Measurements from ENCODE around the gene STOML1. TPM values are rescaled to one million over a fixed set of nuclear protein-coding genes. Genes with fewer than 3 reads are reported as not detected.
A peak's percentile ranks its signal among the peaks of the same experiment; 100 is the strongest.

STOML1 gene
- total RNA-seq, 1 experiment from 2014 or later: 2.5 TPM

GRCh38 chr15:73946046-73946721 lies 45.9 kb downstream of the STOML1 start:
- Histone ChIP-seq H2BK20ac (ENCODE audit: low read depth, low read length, poor library complexity, severe bottlenecking) (no peak overlapping the region), H3K79me1 (ENCODE audit: insufficient read depth, low read depth, low read length, poor library complexity, severe bottlenecking) (no peaks in the 10 kb centered on the region), H3T11ph (ENCODE audit: low read length) (no peak overlapping the region), H2AFZ (ENCODE audit: low read length) (no peak overlapping the region), H2BK12ac (ENCODE audit: insufficient read length, low read depth, low read length) (no peak overlapping the region), H4K91ac (ENCODE audit: insufficient read length, low read depth, low read length) (no peak overlapping the region), H3K23me2 (ENCODE audit: insufficient read length, low read depth, low read length, poor library complexity, severe bottlenecking) (no peaks in the 10 kb centered on the region), H3K9ac (ENCODE audit: extremely low read depth, insufficient read length, low read length) (no peak overlapping the region), H3K27ac (ENCODE audit: insufficient read length, low read depth, low read length) (no peak overlapping the region), H2BK5ac (ENCODE audit: insufficient read length, low read length) (no peak overlapping the region), H2BK120ac (ENCODE audit: low read depth, low read length, poor library complexity, severe bottlenecking) (no peak overlapping the region), H4K8ac (replicated peaks; ENCODE audit: insufficient read length, low read depth, low read length) (no peak overlapping the region), H3K4me2 (ENCODE audit: insufficient read depth, insufficient read length, low read length) (no peak overlapping the region), H3K14ac (ENCODE audit: insufficient read depth, low read length) (no peak overlapping the region; the same call in 1 of the 2 replicates), H3K79me2 (ENCODE audit: insufficient read depth, low read length) (no peaks in the 10 kb centered on the region), H4K20me1 (ENCODE audit: control insufficient read depth, insufficient read depth, insufficient read length) (no peaks in the 10 kb centered on the region), H3K4ac (ENCODE audit: low read depth, low read length) (no peak overlapping the region), H2BK15ac (ENCODE audit: low read depth, low read length) (no peak overlapping the region), H4K5ac (ENCODE audit: insufficient read length, low read depth, low read length) (no peak overlapping the region), H3K4me1 (ENCODE audit: insufficient read depth, low read length) (no peaks in the 10 kb centered on the region), H2AK5ac (ENCODE audit: insufficient read length, low read length) (no peak overlapping the region), H3K9me3 (ENCODE audit: control insufficient read depth, low read depth, low read length) (no peaks in the 10 kb centered on the region), H3K18ac (ENCODE audit: insufficient read length, low read depth, low read length) (no peak overlapping the region), H3K56ac (ENCODE audit: insufficient read length, low read depth, low read length) (no peak overlapping the region), H3K23ac (ENCODE audit: insufficient read length, low read depth, low read length) (no peak overlapping the region), H3K27me3 (ENCODE audit: insufficient read depth, low read length) (no peaks in the 10 kb centered on the region)
- Mint-ChIP-seq H3K4me1 (peaks cover 5 to 9% of the 10 kb centered on the region in 2 experiments), H3K27me3 (ENCODE audit: low read depth) (peaks cover 12% of the 10 kb centered on the region), H3K4me3 (no peak overlapping the region), H3K9me3 (no peaks in the 10 kb centered on the region), H3K27ac (peak overlapping the region in 1 of 3 experiments; percentile 34; a peak in 1 of 7 replicates), H3K36me3 (ENCODE audit: insufficient read depth in 1 of 3, low read depth in 3 of 3) (no peaks in the 10 kb centered on the region; a peak in 1 of 7 replicates)
- no peak for TF ChIP-seq CTCF (conservative IDR thresholded peaks at IDR 0.05)
- no peak for DNase-seq
- WGBS (ENCODE audit: extremely low coverage, insufficient read length, low lambda C conversion rate): no CpG with 5 or more reads among the region's 17 CpGs

All from H9 (cell line).